Loucy (cell line): ENCODE results near the gene CACNA2D3.

Experiments
- CTCF ChIP-seq: fragments of 200-600 bp; sonication (generic); conservative IDR thresholded peaks from 2 replicates; pipeline ENCODE4 v1.5.1; 2014; ENCODE audit warnings: mild to moderate bottlenecking, antibody characterized with exemption, low read length
- EZH2phosphoT487 ChIP-seq: fragments of 200-600 bp; IDR thresholded peaks from 2 replicates; pipeline ENCODE4 v1.6.1; 2018; ENCODE audit warnings: antibody characterized with exemption, mild to moderate bottlenecking, moderate library complexity, borderline replicate concordance

GRCh38 chr3:54549607-54550220 lies 427.4 kb downstream of the CACNA2D3 start:
- no peak for TF ChIP-seq CTCF
- TF ChIP-seq EZH2phosphoT487, result no peak
